NCI-H1436 (cell line): Measurements from ENCODE around the gene SP7.
A peak's percentile ranks its signal among the peaks of the same experiment; 100 is the strongest.
"Not testable (repeated sequence)": the region's sequence is repeated elsewhere in the genome, so short reads cannot be mapped to it uniquely, and the experiment has no call there.

Source experiments
- DNase-seq: peaks from one replicate; lab custom pipeline; 2025; lab: John Stamatoyannopoulos, UW

Gene SP7

GRCh38 chr12:53346491-53346890 lies 10.3 kb upstream of the SP7 start:
- no peak for DNase-seq

- no peak for DNase-seq
Observed at GRCh38 chr12:53345486-53346188, 9.5 kb upstream of the SP7 start.

GRCh38 chr12:53344824-53345485 lies 8.8 kb upstream of the SP7 start:
- peak; percentile 41 for DNase-seq

GRCh38 chr12:53344487-53344823 lies 8.3 kb upstream of the SP7 start:
- no peak for DNase-seq

GRCh38 chr12:53343969-53344368 lies 7.8 kb upstream of the SP7 start:
- no peak for DNase-seq

- no peak for DNase-seq
Observed at GRCh38 chr12:53343449-53343848, 7.3 kb upstream of the SP7 start.

GRCh38 chr12:53340398-53340797 lies 4.2 kb upstream of the SP7 start:
- no peak for DNase-seq

GRCh38 chr12:53338916-53339315 lies 2.8 kb upstream of the SP7 start:
- no peak for DNase-seq

- DNase-seq = no peak
Observed at GRCh38 chr12:53338017-53338416, 1.9 kb upstream of the SP7 start.

GRCh38 chr12:53334822-53335221 lies 1.3 kb downstream of the SP7 start:
- DNase-seq = no peak

GRCh38 chr12:53333845-53334244 lies 2.3 kb downstream of the SP7 start:
- DNase-seq = no peak

GRCh38 chr12:53333289-53333688 lies 2.9 kb downstream of the SP7 start:
- no peak for DNase-seq

- DNase-seq = no peak
Observed at GRCh38 chr12:53332744-53333143, 3.4 kb downstream of the SP7 start.

GRCh38 chr12:53332339-53332738 lies 3.8 kb downstream of the SP7 start:
- not testable (repeated sequence) for DNase-seq

GRCh38 chr12:53330671-53331070 lies 5.5 kb downstream of the SP7 start:
- no peak for DNase-seq

GRCh38 chr12:53328043-53328435 lies 8.1 kb downstream of the SP7 start:
- DNase-seq = no peak

GRCh38 chr12:53327435-53328042 lies 8.6 kb downstream of the SP7 start:
- no peak for DNase-seq

GRCh38 chr12:53326460-53327185 lies 9.5 kb downstream of the SP7 start:
- no peak for DNase-seq

- DNase-seq = no peak
Observed at GRCh38 chr12:53325511-53326061, 10.6 kb downstream of the SP7 start.

GRCh38 chr12:53324779-53325510 lies 11.2 kb downstream of the SP7 start:
- DNase-seq = peak; percentile 83

GRCh38 chr12:53324113-53324778 lies 11.9 kb downstream of the SP7 start:
- DNase-seq = no peak
